Esophagus squamous epithelium (tissue), 5 donors: ENCODE data around the gene HOXB5. TPM values are rescaled to one million over a fixed set of nuclear protein-coding genes. Genes with fewer than 3 reads are reported as not detected.

ENCODE experiments used
- DNase-seq: peaks from one replicate; lab custom pipeline; 2025; lab: John Stamatoyannopoulos, UW
- H3K27ac ChIP-seq, 4 donors: fragments of 200-600 bp; sonication (generic); one replicate each; pipeline ENCODE4 v1.5.1; 2016 to 2019; ENCODE audit warnings: mild to moderate bottlenecking in 1 of 4
- H3K27me3 ChIP-seq, 4 donors: fragments of 200-600 bp; sonication (generic); 1 replicate in 3 of 4; 2 replicates in 1 of 4; pipeline versions ENCODE4 v1.5.1 to v1.6.0; 2017 to 2021; ENCODE audit warnings: antibody characterized with exemption in 1 of 4
- H3K36me3 ChIP-seq, 3 donors: fragments of 200-600 bp; sonication (generic); one replicate each; pipeline ENCODE4 v1.5.1; 2016 to 2019
- H3K4me1 ChIP-seq, 3 donors: fragments of 200-600 bp; sonication (generic); one replicate each; pipeline ENCODE4 v1.5.1; 2017 to 2019
- H3K4me3 ChIP-seq, 4 donors: fragments of 200-600 bp; sonication (generic); 1 replicate in 3 of 4; 2 replicates in 1 of 4; pipeline ENCODE4 v1.5.1; 2016 to 2019; ENCODE audit warnings: mild to moderate bottlenecking in 2 of 4, moderate library complexity in 1 of 4
- H3K9me3 ChIP-seq, 3 donors: fragments of 200-600 bp; sonication (generic); one replicate each; pipeline ENCODE4 v1.5.1; 2016 to 2019
- POLR2A ChIP-seq, 4 donors: fragments of 450-650 bp; IDR thresholded peaks; one replicate each; pipeline ENCODE4 v1.6.1; 2017; ENCODE audit warnings: antibody characterized with exemption in 4 of 4, mild to moderate bottlenecking in 4 of 4, moderate library complexity in 3 of 4
- WGBS, 2 donors: methylation state at CpG; one replicate each; pipeline ENCODE4 v1.1.5; 2018; 5-methylcytosine and 5-hydroxymethylcytosine counted together
- intact Hi-C: fragments of 100-400 bp; cut with DNase I; formaldehyde crosslinking; loops from one replicate; pipeline ENCODE4 v1.15.0; 2022
- total RNA-seq, 4 donors: library from RNA; depleted of rRNA; stranded (reverse); fragments of >200 nt; gene quantifications; one replicate each; pipeline ENCODE4 v1.1.0, GENCODE V29; 2016
- TF ChIP-seq, protein P1 (sequence below), 6 experiments: fragments of 450-650 bp in 4 of 6; fragments of 200-600 bp in 2 of 6; sonication (generic) in 2 of 6; IDR thresholded peaks; one replicate each; pipeline ENCODE4 v1.5.1; 2016 to 2019; ENCODE audit warnings: antibody characterized with exemption in 6 of 6, mild to moderate bottlenecking in 4 of 6, moderate library complexity in 4 of 6
- donor health status: DM: yes; HTN: yes; CAD: no.

HOXB5 gene
- total RNA-seq, 4 donors from 2014 or later = not detected

DNA sequence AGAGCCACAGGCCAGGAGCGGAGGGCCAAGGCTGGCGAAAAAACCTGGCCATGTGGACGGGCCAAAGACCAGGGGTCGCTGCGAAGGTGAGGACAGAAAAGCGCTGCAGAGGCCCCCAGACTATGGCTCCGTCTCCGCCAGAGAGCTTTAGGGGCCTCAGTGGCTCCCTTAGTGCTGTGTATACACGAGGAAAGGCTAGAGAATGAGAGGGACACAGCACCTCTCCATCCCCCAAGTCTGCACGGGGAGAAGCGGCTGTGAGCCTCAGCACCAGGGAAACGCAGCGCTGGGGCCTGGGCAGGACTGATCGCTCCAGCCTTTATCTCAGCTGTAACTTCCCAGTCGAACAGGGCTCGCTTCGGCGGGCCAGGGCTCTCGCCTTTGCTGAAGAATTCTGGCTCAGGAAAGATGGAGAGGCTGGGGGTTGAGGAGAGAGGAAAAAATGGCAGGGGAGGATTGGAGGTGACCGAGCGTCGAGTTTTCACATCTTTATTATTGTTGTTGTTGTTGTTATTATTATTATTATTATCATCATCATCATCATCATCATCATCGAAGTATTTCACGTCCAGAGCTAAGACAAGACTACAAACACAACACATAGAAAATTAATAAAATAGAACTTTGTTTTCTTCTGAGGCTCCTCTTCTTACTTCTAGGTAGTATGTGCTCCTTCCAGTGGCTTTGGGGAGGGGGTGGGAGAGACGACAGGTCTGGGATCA lies 1.9 kb upstream of the HOXB5 start:
- DNase-seq = no peak
- Histone ChIP-seq H3K4me1 (peaks cover 19 to 57% (median 45%) of the 10 kb centered on the region in 3 donors), H3K9me3 (no peaks in the 10 kb centered on the region), H3K36me3 (no peaks in the 10 kb centered on the region), H3K4me3 (no peak overlapping the region), H3K27me3 (peaks cover 0 to 100% (median 58%) of the 10 kb centered on the region in 4 donors), H3K27ac (no peak overlapping the region)
- TF ChIP-seq POLR2A (IDR thresholded peaks at IDR 0.05) = no peak
- TF ChIP-seq, protein P1, sequence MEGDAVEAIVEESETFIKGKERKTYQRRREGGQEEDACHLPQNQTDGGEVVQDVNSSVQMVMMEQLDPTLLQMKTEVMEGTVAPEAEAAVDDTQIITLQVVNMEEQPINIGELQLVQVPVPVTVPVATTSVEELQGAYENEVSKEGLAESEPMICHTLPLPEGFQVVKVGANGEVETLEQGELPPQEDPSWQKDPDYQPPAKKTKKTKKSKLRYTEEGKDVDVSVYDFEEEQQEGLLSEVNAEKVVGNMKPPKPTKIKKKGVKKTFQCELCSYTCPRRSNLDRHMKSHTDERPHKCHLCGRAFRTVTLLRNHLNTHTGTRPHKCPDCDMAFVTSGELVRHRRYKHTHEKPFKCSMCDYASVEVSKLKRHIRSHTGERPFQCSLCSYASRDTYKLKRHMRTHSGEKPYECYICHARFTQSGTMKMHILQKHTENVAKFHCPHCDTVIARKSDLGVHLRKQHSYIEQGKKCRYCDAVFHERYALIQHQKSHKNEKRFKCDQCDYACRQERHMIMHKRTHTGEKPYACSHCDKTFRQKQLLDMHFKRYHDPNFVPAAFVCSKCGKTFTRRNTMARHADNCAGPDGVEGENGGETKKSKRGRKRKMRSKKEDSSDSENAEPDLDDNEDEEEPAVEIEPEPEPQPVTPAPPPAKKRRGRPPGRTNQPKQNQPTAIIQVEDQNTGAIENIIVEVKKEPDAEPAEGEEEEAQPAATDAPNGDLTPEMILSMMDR (IDR thresholded peaks at IDR 0.05) = no peak
- intact Hi-C loops = loop anchor here (5.0 kb wide), 1 partner anchor 248 kb away; no protein-coding TSS in a partner anchor
- 62 to 81% methylated on average over 12 to 23 of the region's 25 CpGs for WGBS, 2 donors

DNA sequence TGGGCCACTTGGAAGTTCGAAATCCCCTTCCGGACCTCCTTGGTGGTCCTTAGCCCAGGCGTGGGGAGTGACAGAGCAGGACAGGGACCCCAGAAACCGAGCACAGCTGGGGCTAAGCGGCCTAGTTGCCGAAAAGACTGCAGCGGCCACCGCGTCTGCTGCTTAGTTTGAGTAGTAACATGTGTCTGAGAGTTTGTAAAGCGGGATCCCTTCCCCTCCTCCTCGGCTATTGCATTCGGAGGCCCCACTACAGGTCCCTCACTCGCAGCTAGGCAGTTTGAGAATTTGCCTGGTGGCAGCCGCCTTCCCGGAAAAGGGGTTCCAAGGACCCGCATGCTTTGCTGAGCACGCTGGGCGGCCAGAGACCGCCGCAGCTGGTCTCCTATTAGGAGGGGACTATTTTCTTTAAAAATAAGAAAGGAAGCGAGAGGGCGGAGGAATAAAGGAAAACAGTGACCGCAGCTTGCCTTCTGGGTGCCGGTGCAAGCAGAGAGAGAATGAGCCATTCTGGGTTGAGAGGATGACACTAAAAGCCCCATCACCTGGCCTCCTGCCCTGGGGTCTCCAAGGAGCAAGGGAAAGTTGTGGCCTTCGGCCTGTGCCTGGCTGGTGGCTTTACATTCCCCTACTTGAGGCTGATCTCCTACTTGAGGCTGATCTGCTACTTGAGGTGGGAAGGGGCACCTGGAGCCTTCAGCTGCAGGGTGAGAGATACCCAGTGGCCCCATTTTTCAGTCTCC lies 1.1 kb upstream of the HOXB5 start:
- Histone ChIP-seq H3K27me3 (peaks cover 0 to 100% (median 52%) of the 10 kb centered on the region in 4 donors), H3K9me3 (no peaks in the 10 kb centered on the region), H3K4me3 (no peak overlapping the region), H3K36me3 (no peaks in the 10 kb centered on the region), H3K4me1 (peaks cover 19 to 57% (median 45%) of the 10 kb centered on the region in 3 donors), H3K27ac (no peak overlapping the region)
- 59 to 90% methylated on average over 10 to 12 of the region's 25 CpGs for WGBS, 2 donors
- intact Hi-C loops = loop anchor here (5.0 kb wide), 2 partner anchors 247 to 257 kb away; no protein-coding TSS in a partner anchor
- no peak for TF ChIP-seq POLR2A (IDR thresholded peaks at IDR 0.05)
- TF ChIP-seq, protein P1 (IDR thresholded peaks at IDR 0.05) = no peak
- DNase-seq = no peak

- peaks cover 0 to 100% (median 46%) of the 10 kb centered on the region in 4 donors for H3K27me3 ChIP-seq
- 2 to 20% methylated on average over 29 to 37 of the region's 37 CpGs for WGBS, 2 donors
- no peaks in the 10 kb centered on the region for H3K36me3 ChIP-seq
- TF ChIP-seq, protein P1 (IDR thresholded peaks at IDR 0.05) = peak; percentile 82 to 95 (median 92)
- TF ChIP-seq POLR2A (IDR thresholded peaks at IDR 0.05) = no peak
- peaks cover 19 to 57% (median 45%) of the 10 kb centered on the region in 3 donors for H3K4me1 ChIP-seq
- H3K9me3 ChIP-seq = no peaks in the 10 kb centered on the region
- H3K27ac ChIP-seq = peak overlapping the region in 3 of 4 donors; percentile 17 to 69 (median 49)
- intact Hi-C loops = loop anchor here (5.0 kb wide), 1 partner anchor 257 kb away; no protein-coding TSS in a partner anchor
- peak overlapping the region; percentile 25 to 71 (median 42) for H3K4me3 ChIP-seq
- no peak for DNase-seq
Measured at GRCh38 chr17:48593840-48594537, 410 bp upstream of the HOXB5 start.

- intact Hi-C loops = loop anchor here (5.0 kb wide), 1 partner anchor 255 kb away; no protein-coding TSS in a partner anchor
- H3K4me1 ChIP-seq = peaks cover 12 to 48% (median 38%) of the 10 kb centered on the region in 3 donors
- no peak for DNase-seq
- 6 to 19% methylated on average over 12 to 14 of the region's 14 CpGs for WGBS, 2 donors
- H3K36me3 ChIP-seq = no peaks in the 10 kb centered on the region
- H3K27me3 ChIP-seq = peaks cover 0 to 100% (median 34%) of the 10 kb centered on the region in 4 donors
- no peaks in the 10 kb centered on the region for H3K9me3 ChIP-seq
- H3K4me3 ChIP-seq = peak overlapping the region in 3 of 4 donors; percentile 38 to 71 (median 46)
- peak overlapping the region in 3 of 4 donors; percentile 17 to 69 (median 49) for H3K27ac ChIP-seq
- TF ChIP-seq POLR2A (IDR thresholded peaks at IDR 0.05) = no peak
Measured at GRCh38 chr17:48592577-48592976, 1.0 kb downstream of the HOXB5 start.

DNA sequence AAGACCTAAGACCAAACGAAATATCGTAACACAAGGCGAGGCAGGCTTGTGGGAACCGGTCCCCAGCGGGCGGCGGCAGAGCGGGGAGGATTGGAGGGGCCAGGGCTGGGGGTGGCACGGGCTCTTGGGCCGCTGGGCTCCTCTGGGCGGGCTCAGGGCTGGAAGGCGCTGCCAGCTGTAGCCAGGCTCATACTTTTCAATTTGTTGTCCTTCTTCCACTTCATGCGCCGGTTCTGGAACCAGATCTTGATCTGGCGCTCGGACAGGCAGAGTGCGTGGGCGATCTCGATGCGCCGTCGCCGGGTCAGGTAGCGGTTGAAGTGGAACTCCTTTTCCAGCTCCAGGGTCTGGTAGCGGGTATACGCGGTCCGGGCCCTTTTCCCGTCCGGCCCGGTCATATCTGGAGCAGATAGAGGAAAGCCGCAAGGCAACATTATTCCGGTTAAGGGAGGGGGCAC lies 1.5 kb downstream of the HOXB5 start:
- intact Hi-C loops = loop anchor here (5.0 kb wide), 1 partner anchor 255 kb away; no protein-coding TSS in a partner anchor
- Histone ChIP-seq H3K36me3 (no peaks in the 10 kb centered on the region), H3K27me3 (peaks cover 0 to 100% (median 30%) of the 10 kb centered on the region in 4 donors), H3K27ac (peak overlapping the region in 2 of 4 donors; percentile 49 to 69), H3K4me3 (peak overlapping the region in 3 of 4 donors; percentile 38 to 71 (median 46)), H3K9me3 (no peaks in the 10 kb centered on the region), H3K4me1 (peaks cover 8 to 46% (median 35%) of the 10 kb centered on the region in 3 donors)
- 21 to 31% methylated on average over 10 to 21 of the region's 33 CpGs for WGBS, 2 donors
- no peak for DNase-seq
- TF ChIP-seq, protein P1 (IDR thresholded peaks at IDR 0.05) = no peak
- no peak for TF ChIP-seq POLR2A (IDR thresholded peaks at IDR 0.05)
